ENCODE results near the gene ISLR. TPM values are rescaled to one million over a fixed set of nuclear protein-coding genes. Genes with fewer than 3 reads are reported as not detected.
A peak's percentile ranks its signal among the peaks of the same experiment; 100 is the strongest.

ISLR gene
- total and polyA plus RNA-seq, 2 donors (not counting 1 experiment from before 2014, with no cell fraction given), result 14.0 to 17.3 TPM

DNA sequence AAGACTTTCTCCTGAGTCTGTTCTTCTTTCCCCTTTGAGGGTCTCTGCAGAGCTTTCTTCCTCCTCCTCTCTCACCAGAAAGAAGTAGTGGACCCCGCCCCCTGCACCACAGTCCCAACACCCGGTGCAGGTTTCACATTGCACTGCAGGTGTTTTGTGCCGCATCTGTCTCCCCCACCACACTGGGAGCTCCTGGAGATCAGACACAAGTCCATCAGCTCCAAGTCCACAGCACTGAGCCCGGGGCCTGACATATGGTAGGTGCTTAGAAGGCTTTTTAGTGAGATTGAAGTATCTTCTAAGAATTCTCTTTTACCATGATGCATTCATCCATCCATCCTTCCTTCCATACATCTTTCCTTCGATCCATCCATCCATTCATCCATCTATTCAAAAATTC lies 19.2 kb downstream of the ISLR start:
- Histone ChIP-seq H4K20me1 (ENCODE audit: control insufficient read depth, extremely low read depth, insufficient read depth, low read length) (no peaks in the 10 kb centered on the region), H3K36me3 (ENCODE audit: control insufficient read depth, insufficient read depth, low read length) (no peaks in the 10 kb centered on the region), H3K9ac (ENCODE audit: insufficient read depth, low read length) (no peak overlapping the region), H3K4me2 (ENCODE audit: extremely low read depth, insufficient read depth, low read length) (no peak overlapping the region), H3K27me3 (ENCODE audit: control insufficient read depth, insufficient read depth, low read length) (no peaks in the 10 kb centered on the region), H3K9me3 (ENCODE audit: control insufficient read depth, insufficient read depth, low read depth, low read length) (no peaks in the 10 kb centered on the region), H3K4me3 (replicated peaks in 1 of 4; ENCODE audit: control extremely low read depth in 1 of 4, insufficient read depth in 1 of 4, low read depth in 3 of 4, low read length in 4 of 4) (no peak overlapping the region), H3K27ac (ENCODE audit: insufficient read depth, low read length) (no peak overlapping the region), H2AFZ (ENCODE audit: low read length) (no peak overlapping the region), H3K79me2 (ENCODE audit: control insufficient read depth, insufficient read depth, low read length) (no peaks in the 10 kb centered on the region), H3K4me1 (ENCODE audit: control insufficient read depth, extremely low read depth, insufficient read depth, low read length) (peaks cover 9% of the 10 kb centered on the region)
- TF ChIP-seq, protein P1, sequence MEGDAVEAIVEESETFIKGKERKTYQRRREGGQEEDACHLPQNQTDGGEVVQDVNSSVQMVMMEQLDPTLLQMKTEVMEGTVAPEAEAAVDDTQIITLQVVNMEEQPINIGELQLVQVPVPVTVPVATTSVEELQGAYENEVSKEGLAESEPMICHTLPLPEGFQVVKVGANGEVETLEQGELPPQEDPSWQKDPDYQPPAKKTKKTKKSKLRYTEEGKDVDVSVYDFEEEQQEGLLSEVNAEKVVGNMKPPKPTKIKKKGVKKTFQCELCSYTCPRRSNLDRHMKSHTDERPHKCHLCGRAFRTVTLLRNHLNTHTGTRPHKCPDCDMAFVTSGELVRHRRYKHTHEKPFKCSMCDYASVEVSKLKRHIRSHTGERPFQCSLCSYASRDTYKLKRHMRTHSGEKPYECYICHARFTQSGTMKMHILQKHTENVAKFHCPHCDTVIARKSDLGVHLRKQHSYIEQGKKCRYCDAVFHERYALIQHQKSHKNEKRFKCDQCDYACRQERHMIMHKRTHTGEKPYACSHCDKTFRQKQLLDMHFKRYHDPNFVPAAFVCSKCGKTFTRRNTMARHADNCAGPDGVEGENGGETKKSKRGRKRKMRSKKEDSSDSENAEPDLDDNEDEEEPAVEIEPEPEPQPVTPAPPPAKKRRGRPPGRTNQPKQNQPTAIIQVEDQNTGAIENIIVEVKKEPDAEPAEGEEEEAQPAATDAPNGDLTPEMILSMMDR (conservative IDR thresholded peaks at IDR 0.05 in 1 of 2, IDR thresholded peaks at IDR 0.05 in 1 of 2; ENCODE audit: low read depth in 1 of 2, low read length in 2 of 2), result no peak
- no peak for DNase-seq (ENCODE audit: low read depth in 2 of 2)

DNA sequence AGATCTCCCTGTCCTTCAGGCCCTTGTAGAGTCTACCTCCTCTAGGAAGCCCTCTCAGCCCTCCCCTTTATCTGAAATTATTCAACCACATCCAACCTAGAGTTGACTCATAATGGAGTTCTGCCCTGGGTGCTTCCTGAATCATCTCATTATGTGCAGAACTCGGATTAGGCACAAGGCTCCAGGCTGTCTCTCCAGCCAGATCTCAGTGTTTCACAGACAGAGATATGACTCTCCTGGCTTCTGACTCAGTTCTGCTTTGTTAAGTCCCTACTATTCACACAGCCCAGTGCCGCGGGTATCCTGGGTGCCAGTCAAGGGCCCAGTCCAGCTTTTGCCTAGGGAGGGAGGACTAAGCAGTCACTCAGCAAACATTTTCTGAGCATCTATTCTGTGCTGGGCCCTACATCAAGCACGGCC lies 19.8 kb downstream of the ISLR start:
- no peak for TF ChIP-seq EZH2 (IDR thresholded peaks at IDR 0.05; ENCODE audit: low read length, missing control alignments)
- TF ChIP-seq, protein P1 (conservative IDR thresholded peaks at IDR 0.05 in 1 of 2, IDR thresholded peaks at IDR 0.05 in 1 of 2; ENCODE audit: low read depth in 1 of 2, low read length in 2 of 2), result no peak
- no peaks in the 10 kb centered on the region for H3K36me3 ChIP-seq (ENCODE audit: control insufficient read depth, insufficient read depth, low read length)
- H3K27ac ChIP-seq (ENCODE audit: insufficient read depth, low read length), result no peak overlapping the region
- H3K9ac ChIP-seq (ENCODE audit: insufficient read depth, low read length), result no peak overlapping the region
- no peaks in the 10 kb centered on the region for H3K9me3 ChIP-seq (ENCODE audit: control insufficient read depth, insufficient read depth, low read depth, low read length)
- no peaks in the 10 kb centered on the region for H3K79me2 ChIP-seq (ENCODE audit: control insufficient read depth, insufficient read depth, low read length)
- peaks cover 9% of the 10 kb centered on the region for H3K4me1 ChIP-seq (ENCODE audit: control insufficient read depth, extremely low read depth, insufficient read depth, low read length)
- no peak overlapping the region for H2AFZ ChIP-seq (ENCODE audit: low read length)
- H3K27me3 ChIP-seq (ENCODE audit: control insufficient read depth, insufficient read depth, low read length), result no peaks in the 10 kb centered on the region
- no peak overlapping the region for H3K4me3 ChIP-seq (replicated peaks in 1 of 4; ENCODE audit: control extremely low read depth in 1 of 4, insufficient read depth in 1 of 4, low read depth in 3 of 4, low read length in 4 of 4)
- H3K4me2 ChIP-seq (ENCODE audit: extremely low read depth, insufficient read depth, low read length), result peak overlapping the region; percentile 17
- DNase-seq (ENCODE audit: low read depth in 2 of 2), result peak; percentile 23 to 97
- H4K20me1 ChIP-seq (ENCODE audit: control insufficient read depth, extremely low read depth, insufficient read depth, low read length), result no peaks in the 10 kb centered on the region

DNA sequence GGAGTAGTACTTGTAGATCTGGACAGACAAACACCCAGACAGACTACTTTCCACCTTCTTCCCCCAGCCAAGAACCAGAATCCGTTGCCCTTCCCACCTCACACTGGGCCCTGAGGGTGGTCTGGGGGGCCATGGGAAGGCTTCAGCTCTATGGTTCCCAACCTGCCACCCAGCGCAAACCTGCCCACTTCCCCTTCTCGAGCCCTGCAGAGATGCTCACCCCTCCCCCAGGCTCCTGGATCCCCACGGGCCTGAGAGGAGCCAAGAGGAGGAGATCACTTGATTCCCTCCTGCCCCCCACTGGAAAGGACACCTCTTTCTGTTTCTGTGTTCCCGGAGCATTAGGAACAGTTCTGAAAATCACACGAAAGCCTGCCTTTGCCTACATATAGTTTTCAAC lies 20.4 kb downstream of the ISLR start:
- Histone ChIP-seq H3K4me2 (ENCODE audit: extremely low read depth, insufficient read depth, low read length) (no peak overlapping the region), H4K20me1 (ENCODE audit: control insufficient read depth, extremely low read depth, insufficient read depth, low read length) (no peaks in the 10 kb centered on the region), H3K9ac (ENCODE audit: insufficient read depth, low read length) (no peak overlapping the region), H3K4me1 (ENCODE audit: control insufficient read depth, extremely low read depth, insufficient read depth, low read length) (peaks cover 9% of the 10 kb centered on the region), H3K4me3 (replicated peaks in 1 of 4; ENCODE audit: control extremely low read depth in 1 of 4, insufficient read depth in 1 of 4, low read depth in 3 of 4, low read length in 4 of 4) (no peak overlapping the region), H3K27ac (ENCODE audit: insufficient read depth, low read length) (no peak overlapping the region), H3K9me3 (ENCODE audit: control insufficient read depth, insufficient read depth, low read depth, low read length) (no peaks in the 10 kb centered on the region), H3K27me3 (ENCODE audit: control insufficient read depth, insufficient read depth, low read length) (no peaks in the 10 kb centered on the region), H2AFZ (ENCODE audit: low read length) (no peak overlapping the region), H3K36me3 (ENCODE audit: control insufficient read depth, insufficient read depth, low read length) (no peaks in the 10 kb centered on the region), H3K79me2 (ENCODE audit: control insufficient read depth, insufficient read depth, low read length) (no peaks in the 10 kb centered on the region)
- no peak for DNase-seq (ENCODE audit: low read depth in 2 of 2)
- no peak for TF ChIP-seq EZH2 (IDR thresholded peaks at IDR 0.05; ENCODE audit: low read length, missing control alignments)
- TF ChIP-seq, protein P1 (conservative IDR thresholded peaks at IDR 0.05 in 1 of 2, IDR thresholded peaks at IDR 0.05 in 1 of 2; ENCODE audit: low read depth in 1 of 2, low read length in 2 of 2), result no peak

Data from fibroblast of lung (primary cell).